Neural cell (in vitro differentiated cells): Measurements from ENCODE around the gene MICA. TPM values are rescaled to one million over a fixed set of nuclear protein-coding genes. Genes with fewer than 3 reads are reported as not detected.

Experiments used
- H2AFZ ChIP-seq: fragments of 200-600, 300-800 bp; sonication (generic), shearing (Covaris generic); 2 replicates; pipeline ENCODE4 v1.6.0; 2014; ENCODE audit warnings: low read depth, mild to moderate bottlenecking, antibody characterized with exemption, low read length, moderate library complexity
- H3F3A ChIP-seq: fragments of 200-600 bp; shearing (Covaris generic); 2 replicates; pipeline ENCODE4 v1.6.1; 2016; ENCODE audit warnings: mild to moderate bottlenecking, moderate library complexity, mixed read lengths, antibody characterized with exemption, low read length; ENCODE audit not compliant: insufficient read depth, poor library complexity, severe bottlenecking
- H3K27ac ChIP-seq: fragments of 200-600, 300-800 bp; sonication (generic), shearing (Covaris generic); 2 replicates; pipeline ENCODE4 v1.5.1; 2014; ENCODE audit warnings: mild to moderate bottlenecking, low read length, moderate library complexity
- H3K27me3 ChIP-seq: fragments of 300-800, 200-600 bp; sonication (generic), shearing (Covaris generic); 2 replicates; pipeline ENCODE4 v1.6.0; 2014; ENCODE audit warnings: mild to moderate bottlenecking, low read depth, low read length, moderate library complexity; ENCODE audit not compliant: insufficient read depth
- H3K36me3 ChIP-seq: fragments of 300-800, 200-600 bp; sonication (generic), shearing (Covaris generic); 2 replicates; pipeline ENCODE4 v1.5.1; 2014; ENCODE audit warnings: mild to moderate bottlenecking, antibody characterized with exemption, low read length, moderate library complexity; ENCODE audit not compliant: insufficient read depth
- H3K4me2 ChIP-seq: fragments of 300-800, 200-600 bp; sonication (generic), shearing (Covaris generic); 2 replicates; pipeline ENCODE4 v1.6.0; 2014; ENCODE audit warnings: mild to moderate bottlenecking, low read length
- H3K4me3 ChIP-seq: fragments of 300-800, 200-600 bp; sonication (generic), shearing (Covaris generic); 2 replicates; pipeline ENCODE4 v1.5.1; 2014; ENCODE audit warnings: mild to moderate bottlenecking, low read length, moderate library complexity
- H3K79me2 ChIP-seq: fragments of 200-600 bp; shearing (Covaris generic); replicated peaks from 2 replicates; pipeline ENCODE4 v1.6.0; 2014; ENCODE audit warnings: mild to moderate bottlenecking, low read length, moderate library complexity; ENCODE audit not compliant: insufficient read depth
- H3K9ac ChIP-seq: fragments of 300-800, 200-600 bp; sonication (generic), shearing (Covaris generic); 2 replicates; pipeline ENCODE4 v1.6.1; 2016; ENCODE audit warnings: mild to moderate bottlenecking, low read length, mixed read lengths
- H3K9me2 ChIP-seq: fragments of 200-600 bp; shearing (Covaris generic); 2 replicates; pipeline ENCODE4 v1.6.1; 2016; ENCODE audit warnings: mild to moderate bottlenecking, low read length, mixed read lengths; ENCODE audit not compliant: insufficient read depth
- H3K9me3 ChIP-seq: fragments of 200-600, 300-800 bp; sonication (generic), shearing (Covaris generic); 2 replicates; pipeline ENCODE4 v1.6.1; 2016; ENCODE audit warnings: mild to moderate bottlenecking, mixed run types, low read length, moderate library complexity, mixed read lengths
- H4K20me1 ChIP-seq: fragments of 200-600 bp; shearing (Covaris generic); 2 replicates; pipeline ENCODE4 v1.6.1; 2016; ENCODE audit warnings: mild to moderate bottlenecking, mixed run types; ENCODE audit not compliant: insufficient read depth
- EP300 ChIP-seq: fragments of 450-650 bp; conservative IDR thresholded peaks from 2 replicates; pipeline ENCODE4 v1.6.1; 2014; ENCODE audit warnings: antibody characterized with exemption, mild to moderate bottlenecking, moderate library complexity; ENCODE audit not compliant: poor library complexity, severe bottlenecking
- EZH2 ChIP-seq: fragments of 200-600, 300-800 bp; shearing (Covaris generic), sonication (generic); IDR thresholded peaks from 2 replicates; pipeline ENCODE4 v1.6.1; 2014; ENCODE audit warnings: antibody characterized with exemption, low read length, borderline replicate concordance, mild to moderate bottlenecking; ENCODE audit not compliant: insufficient read depth, poor library complexity, severe bottlenecking
- MXI1 ChIP-seq: fragments of 450-650 bp; conservative IDR thresholded peaks from 2 replicates; pipeline ENCODE4 v1.6.1; 2014; ENCODE audit warnings: antibody characterized with exemption, mild to moderate bottlenecking; ENCODE audit not compliant: poor library complexity, severe bottlenecking
- POLR2AphosphoS5 ChIP-seq: IDR thresholded peaks from 2 replicates; pipeline ENCODE4 v1.6.1; 2012
- RAD21 ChIP-seq: fragments of 450-650 bp; conservative IDR thresholded peaks from 2 replicates; pipeline ENCODE4 v1.6.1; 2014; ENCODE audit warnings: antibody characterized with exemption, mild to moderate bottlenecking, moderate library complexity
- SMC3 ChIP-seq: fragments of 450-650 bp; conservative IDR thresholded peaks from 2 replicates; pipeline ENCODE4 v1.6.1; 2014; ENCODE audit warnings: antibody characterized with exemption, mild to moderate bottlenecking, moderate library complexity; ENCODE audit not compliant: poor library complexity
- TAF1 ChIP-seq: IDR thresholded peaks from 2 replicates; pipeline ENCODE4 v1.6.1; 2012; ENCODE audit warnings: low read depth
- polyA plus RNA-seq: library from polyadenylated mRNA; depleted of rRNA; stranded (reverse); fragments of >200 nt; gene quantifications from 2 replicates; pipeline ENCODE4 v1.2.3, GENCODE V29; 2014
- TF ChIP-seq, protein P1 (sequence below): IDR thresholded peaks from 2 replicates; pipeline ENCODE4 v1.6.1; 2012; ENCODE audit warnings: borderline replicate concordance
- TF ChIP-seq, protein P2 (sequence below): fragments of 450-650 bp; IDR thresholded peaks from 2 replicates; pipeline ENCODE4 v1.5.1; 2014; ENCODE audit warnings: antibody characterized with exemption, mild to moderate bottlenecking, moderate library complexity; ENCODE audit not compliant: poor library complexity, severe bottlenecking

MICA gene
- polyA plus RNA-seq, 1 donor from 2014 or later, result 0.87 TPM

DNA sequence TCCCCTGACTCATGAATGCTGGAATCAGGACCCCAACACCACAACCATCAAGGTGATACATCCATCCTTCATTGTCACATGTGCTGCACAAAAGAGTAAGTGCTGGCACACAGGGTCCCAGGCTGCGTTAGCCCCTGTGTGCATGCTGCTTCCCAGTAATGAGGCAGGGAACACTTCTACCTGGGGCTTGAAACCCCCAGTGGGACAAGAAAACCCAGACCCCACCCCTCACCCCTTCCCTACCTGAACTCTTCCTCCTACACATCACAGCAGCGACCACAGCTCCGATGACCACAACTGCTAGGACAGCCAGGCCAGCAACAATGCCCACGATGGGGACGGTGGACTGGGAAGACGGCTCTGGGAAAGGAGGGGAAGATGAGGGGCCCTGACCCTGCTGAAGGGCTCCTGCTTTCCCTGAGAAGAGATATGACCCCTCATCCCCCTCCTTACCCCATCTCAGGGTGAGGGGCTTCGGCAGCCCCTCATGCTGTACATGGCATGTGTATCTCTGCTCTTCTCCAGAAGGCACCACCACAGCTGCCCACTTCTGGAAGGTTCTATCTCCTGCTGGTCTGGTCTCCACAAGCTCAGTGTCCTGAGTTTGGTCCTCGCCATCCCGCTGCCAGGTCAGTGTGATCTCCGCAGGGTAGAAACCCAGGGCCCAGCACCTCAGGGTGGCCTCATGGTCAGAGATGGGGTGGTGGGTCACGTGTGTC lies 48.4 kb upstream of the MICA start:
- Histone ChIP-seq H3K36me3 (no peaks in the 10 kb centered on the region), H3F3A (no peaks in the 10 kb centered on the region), H3K4me2 (no peak overlapping the region), H3K27me3 (peaks cover 27% of the 10 kb centered on the region), H3K9me2 (no peaks in the 10 kb centered on the region), H4K20me1 (no peaks in the 10 kb centered on the region), H3K27ac (no peak overlapping the region), H3K79me2 (no peaks in the 10 kb centered on the region), H3K9ac (no peak overlapping the region), H2AFZ (no peak overlapping the region), H3K9me3 (no peaks in the 10 kb centered on the region), H3K4me3 (no peak overlapping the region)
- TF ChIP-seq TAF1, result no peak
- TF ChIP-seq SMC3, result no peak
- TF ChIP-seq RAD21, result no peak
- TF ChIP-seq, protein P1, sequence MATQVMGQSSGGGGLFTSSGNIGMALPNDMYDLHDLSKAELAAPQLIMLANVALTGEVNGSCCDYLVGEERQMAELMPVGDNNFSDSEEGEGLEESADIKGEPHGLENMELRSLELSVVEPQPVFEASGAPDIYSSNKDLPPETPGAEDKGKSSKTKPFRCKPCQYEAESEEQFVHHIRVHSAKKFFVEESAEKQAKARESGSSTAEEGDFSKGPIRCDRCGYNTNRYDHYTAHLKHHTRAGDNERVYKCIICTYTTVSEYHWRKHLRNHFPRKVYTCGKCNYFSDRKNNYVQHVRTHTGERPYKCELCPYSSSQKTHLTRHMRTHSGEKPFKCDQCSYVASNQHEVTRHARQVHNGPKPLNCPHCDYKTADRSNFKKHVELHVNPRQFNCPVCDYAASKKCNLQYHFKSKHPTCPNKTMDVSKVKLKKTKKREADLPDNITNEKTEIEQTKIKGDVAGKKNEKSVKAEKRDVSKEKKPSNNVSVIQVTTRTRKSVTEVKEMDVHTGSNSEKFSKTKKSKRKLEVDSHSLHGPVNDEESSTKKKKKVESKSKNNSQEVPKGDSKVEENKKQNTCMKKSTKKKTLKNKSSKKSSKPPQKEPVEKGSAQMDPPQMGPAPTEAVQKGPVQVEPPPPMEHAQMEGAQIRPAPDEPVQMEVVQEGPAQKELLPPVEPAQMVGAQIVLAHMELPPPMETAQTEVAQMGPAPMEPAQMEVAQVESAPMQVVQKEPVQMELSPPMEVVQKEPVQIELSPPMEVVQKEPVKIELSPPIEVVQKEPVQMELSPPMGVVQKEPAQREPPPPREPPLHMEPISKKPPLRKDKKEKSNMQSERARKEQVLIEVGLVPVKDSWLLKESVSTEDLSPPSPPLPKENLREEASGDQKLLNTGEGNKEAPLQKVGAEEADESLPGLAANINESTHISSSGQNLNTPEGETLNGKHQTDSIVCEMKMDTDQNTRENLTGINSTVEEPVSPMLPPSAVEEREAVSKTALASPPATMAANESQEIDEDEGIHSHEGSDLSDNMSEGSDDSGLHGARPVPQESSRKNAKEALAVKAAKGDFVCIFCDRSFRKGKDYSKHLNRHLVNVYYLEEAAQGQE, result no peak
- no peak for TF ChIP-seq EP300
- no peak for TF ChIP-seq MXI1
- TF ChIP-seq, protein P2, sequence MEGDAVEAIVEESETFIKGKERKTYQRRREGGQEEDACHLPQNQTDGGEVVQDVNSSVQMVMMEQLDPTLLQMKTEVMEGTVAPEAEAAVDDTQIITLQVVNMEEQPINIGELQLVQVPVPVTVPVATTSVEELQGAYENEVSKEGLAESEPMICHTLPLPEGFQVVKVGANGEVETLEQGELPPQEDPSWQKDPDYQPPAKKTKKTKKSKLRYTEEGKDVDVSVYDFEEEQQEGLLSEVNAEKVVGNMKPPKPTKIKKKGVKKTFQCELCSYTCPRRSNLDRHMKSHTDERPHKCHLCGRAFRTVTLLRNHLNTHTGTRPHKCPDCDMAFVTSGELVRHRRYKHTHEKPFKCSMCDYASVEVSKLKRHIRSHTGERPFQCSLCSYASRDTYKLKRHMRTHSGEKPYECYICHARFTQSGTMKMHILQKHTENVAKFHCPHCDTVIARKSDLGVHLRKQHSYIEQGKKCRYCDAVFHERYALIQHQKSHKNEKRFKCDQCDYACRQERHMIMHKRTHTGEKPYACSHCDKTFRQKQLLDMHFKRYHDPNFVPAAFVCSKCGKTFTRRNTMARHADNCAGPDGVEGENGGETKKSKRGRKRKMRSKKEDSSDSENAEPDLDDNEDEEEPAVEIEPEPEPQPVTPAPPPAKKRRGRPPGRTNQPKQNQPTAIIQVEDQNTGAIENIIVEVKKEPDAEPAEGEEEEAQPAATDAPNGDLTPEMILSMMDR, result no peak
- TF ChIP-seq EZH2, result no peak
- TF ChIP-seq POLR2AphosphoS5, result no peak

DNA sequence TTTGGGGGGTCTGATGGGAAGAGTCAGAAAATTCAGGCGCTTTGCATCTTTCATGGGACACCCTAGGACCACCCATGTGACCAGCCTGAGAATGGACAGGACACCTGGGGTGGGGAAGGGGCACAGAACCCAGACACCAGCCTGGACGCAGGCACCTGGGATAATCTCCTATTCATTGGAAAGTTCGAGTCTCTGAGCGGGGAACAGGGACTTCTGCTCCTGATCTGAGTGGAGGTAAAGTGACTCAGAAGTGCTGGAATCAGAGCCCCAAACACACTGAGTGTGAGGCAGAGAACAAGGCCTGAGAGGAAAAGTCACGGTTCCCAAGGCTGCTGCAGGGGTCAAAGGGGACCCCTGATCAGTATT lies 47.8 kb upstream of the MICA start:
- Histone ChIP-seq H3K9me3 (no peaks in the 10 kb centered on the region), H3K27me3 (peaks cover 27% of the 10 kb centered on the region), H3K79me2 (no peaks in the 10 kb centered on the region), H4K20me1 (no peaks in the 10 kb centered on the region), H3K4me3 (no peak overlapping the region), H3K4me2 (no peak overlapping the region), H3K36me3 (no peaks in the 10 kb centered on the region), H3K9ac (no peak overlapping the region), H3K27ac (no peak overlapping the region), H2AFZ (no peak overlapping the region), H3F3A (no peaks in the 10 kb centered on the region), H3K9me2 (no peaks in the 10 kb centered on the region)
- no peak for TF ChIP-seq MXI1
- no peak for TF ChIP-seq RAD21
- no peak for TF ChIP-seq POLR2AphosphoS5
- TF ChIP-seq, protein P1, result no peak
- no peak for TF ChIP-seq EP300
- TF ChIP-seq, protein P2, result no peak
- TF ChIP-seq SMC3, result no peak
- TF ChIP-seq TAF1, result no peak
- TF ChIP-seq EZH2, result no peak
